Stomach smooth muscle (tissue), 2 donors: ENCODE measurements around the gene PRKAR1A.

Experiments used
- H3K27ac ChIP-seq: one replicate; pipeline ENCODE4 v1.7.0; 2013; ENCODE audit warnings: mild to moderate bottlenecking, low read length, inconsistent platforms
- H3K27me3 ChIP-seq, 2 donors: one replicate each; pipeline ENCODE4 v1.7.0; 2013; ENCODE audit warnings: low read length in 2 of 2; ENCODE audit not compliant: insufficient read depth in 2 of 2, control insufficient read depth in 1 of 2
- H3K36me3 ChIP-seq, 2 donors: one replicate each; pipeline ENCODE4 v1.7.0; 2013; ENCODE audit warnings: low read length in 2 of 2; ENCODE audit not compliant: control insufficient read depth in 2 of 2, insufficient read depth in 2 of 2
- H3K4me1 ChIP-seq: one replicate; pipeline ENCODE4 v1.7.0; 2013; ENCODE audit warnings: low read length; ENCODE audit not compliant: control insufficient read depth, insufficient read depth
- H3K4me3 ChIP-seq, 2 donors: one replicate each; pipeline ENCODE4 v1.7.0; 2013; ENCODE audit warnings: low read length in 2 of 2
- H3K9ac ChIP-seq, 2 donors: one replicate each; pipeline ENCODE4 v1.7.0; 2013; ENCODE audit warnings: low read length in 2 of 2, mild to moderate bottlenecking in 1 of 2
- H3K9me3 ChIP-seq, 2 donors: one replicate each; pipeline ENCODE4 v1.7.0; 2013; ENCODE audit warnings: low read length in 2 of 2; ENCODE audit not compliant: control insufficient read depth in 2 of 2
- donor health status: healthy.
- donor health status: Pancreatic carcinoma.

The PRKAR1A gene

GRCh38 chr17:68567581-68567980 is 55.4 kb downstream of the PRKAR1A start:
- no peak overlapping the region for H3K9ac ChIP-seq
- H3K9me3 ChIP-seq, result no peaks in the 10 kb centered on the region
- no peak overlapping the region for H3K27ac ChIP-seq
- no peak overlapping the region for H3K4me3 ChIP-seq
- H3K36me3 ChIP-seq, result no peaks in the 10 kb centered on the region
- H3K4me1 ChIP-seq, result no peaks in the 10 kb centered on the region
- H3K27me3 ChIP-seq, result no peaks in the 10 kb centered on the region

- no peaks in the 10 kb centered on the region for H3K27me3 ChIP-seq
- H3K36me3 ChIP-seq, result no peaks in the 10 kb centered on the region
- no peak overlapping the region for H3K27ac ChIP-seq
- no peaks in the 10 kb centered on the region for H3K4me1 ChIP-seq
- no peak overlapping the region for H3K9ac ChIP-seq
- no peak overlapping the region for H3K4me3 ChIP-seq
- no peaks in the 10 kb centered on the region for H3K9me3 ChIP-seq
These were observed 56.4 kb downstream of the PRKAR1A start for GRCh38 chr17:68568581-68568980.

- Histone ChIP-seq H3K27me3 (no peaks in the 10 kb centered on the region), H3K27ac (no peak overlapping the region), H3K9me3 (no peaks in the 10 kb centered on the region), H3K4me1 (no peaks in the 10 kb centered on the region), H3K36me3 (no peaks in the 10 kb centered on the region), H3K4me3 (no peak overlapping the region), H3K9ac (no peak overlapping the region)
These were observed 57.1 kb downstream of the PRKAR1A start for GRCh38 chr17:68569346-68569745.

GRCh38 chr17:68570526-68570925 is 58.3 kb downstream of the PRKAR1A start:
- Histone ChIP-seq H3K27me3 (no peaks in the 10 kb centered on the region), H3K9me3 (no peaks in the 10 kb centered on the region), H3K9ac (no peak overlapping the region), H3K4me1 (no peaks in the 10 kb centered on the region), H3K27ac (no peak overlapping the region), H3K4me3 (no peak overlapping the region), H3K36me3 (no peaks in the 10 kb centered on the region)

GRCh38 chr17:68572138-68572842 is 60.1 kb downstream of the PRKAR1A start:
- H3K4me3 ChIP-seq, result no peak overlapping the region
- H3K27me3 ChIP-seq, result no peaks in the 10 kb centered on the region
- H3K36me3 ChIP-seq, result no peaks in the 10 kb centered on the region
- H3K9me3 ChIP-seq, result peaks cover 0 to 3% of the 10 kb centered on the region in 2 donors
- H3K4me1 ChIP-seq, result no peaks in the 10 kb centered on the region
- H3K9ac ChIP-seq, result no peak overlapping the region
- no peak overlapping the region for H3K27ac ChIP-seq

- Histone ChIP-seq H3K27me3 (no peaks in the 10 kb centered on the region), H3K4me1 (no peaks in the 10 kb centered on the region), H3K9me3 (peaks cover 0 to 3% of the 10 kb centered on the region in 2 donors), H3K36me3 (no peaks in the 10 kb centered on the region), H3K9ac (no peak overlapping the region), H3K4me3 (no peak overlapping the region), H3K27ac (no peak overlapping the region)
These were observed 61.1 kb downstream of the PRKAR1A start for GRCh38 chr17:68573338-68573737.

GRCh38 chr17:68576137-68576536 is 63.9 kb downstream of the PRKAR1A start:
- Histone ChIP-seq H3K27me3 (no peaks in the 10 kb centered on the region), H3K27ac (no peak overlapping the region), H3K4me1 (no peaks in the 10 kb centered on the region), H3K4me3 (no peak overlapping the region), H3K9me3 (peaks cover 0 to 9% of the 10 kb centered on the region in 2 donors), H3K9ac (no peak overlapping the region), H3K36me3 (no peaks in the 10 kb centered on the region)

GRCh38 chr17:68576811-68577496 is 64.7 kb downstream of the PRKAR1A start:
- Histone ChIP-seq H3K9me3 (peaks cover 0 to 9% of the 10 kb centered on the region in 2 donors), H3K4me1 (no peaks in the 10 kb centered on the region), H3K9ac (no peak overlapping the region), H3K4me3 (no peak overlapping the region), H3K36me3 (no peaks in the 10 kb centered on the region), H3K27me3 (no peaks in the 10 kb centered on the region), H3K27ac (no peak overlapping the region)

GRCh38 chr17:68577497-68577821 is 65.2 kb downstream of the PRKAR1A start:
- peaks cover 0 to 9% of the 10 kb centered on the region in 2 donors for H3K9me3 ChIP-seq
- no peak overlapping the region for H3K4me3 ChIP-seq
- H3K9ac ChIP-seq, result no peak overlapping the region
- H3K36me3 ChIP-seq, result no peaks in the 10 kb centered on the region
- no peaks in the 10 kb centered on the region for H3K4me1 ChIP-seq
- no peaks in the 10 kb centered on the region for H3K27me3 ChIP-seq
- no peak overlapping the region for H3K27ac ChIP-seq

- H3K4me3 ChIP-seq, result no peak overlapping the region
- no peak overlapping the region for H3K27ac ChIP-seq
- H3K4me1 ChIP-seq, result no peaks in the 10 kb centered on the region
These were observed 66.0 kb downstream of the PRKAR1A start for GRCh38 chr17:68578236-68578635.

More at GRCh38 chr17:68578236-68578635, 66.0 kb downstream of the PRKAR1A start:
- no peaks in the 10 kb centered on the region for H3K36me3 ChIP-seq
- no peak overlapping the region for H3K9ac ChIP-seq
- H3K27me3 ChIP-seq, result no peaks in the 10 kb centered on the region
- peaks cover 0 to 9% of the 10 kb centered on the region in 2 donors for H3K9me3 ChIP-seq
